ENCODE data around the gene SHH. TPM values are rescaled to one million over a fixed set of nuclear protein-coding genes. Genes with fewer than 3 reads are reported as not detected.

SHH gene
- total RNA-seq, 1 experiment from 2014 or later = not detected

GRCh38 chr7:155813125-155813524, 862 bp upstream of the SHH start:
- CTCF ChIA-PET = interaction anchor here (0.6 kb wide), 1 partner anchor 349 kb away, joined by 4 read pairs; no protein-coding TSS in a partner anchor
- Histone ChIP-seq H3K9me3 (ENCODE audit: low read depth, low read length, poor library complexity, severe bottlenecking) (no peaks in the 10 kb centered on the region), H3K36me3 (ENCODE audit: insufficient read depth, low read length, poor library complexity, severe bottlenecking) (no peaks in the 10 kb centered on the region), H3K4me3 (ENCODE audit: low read depth, low read length, poor library complexity, severe bottlenecking) (no peak overlapping the region), H3K4me1 (ENCODE audit: insufficient read depth, low read length, poor library complexity, severe bottlenecking) (no peaks in the 10 kb centered on the region), H3K27ac (ENCODE audit: low read depth, low read length, poor library complexity, severe bottlenecking) (no peak overlapping the region), H3K27me3 (replicated peaks; ENCODE audit: insufficient read depth, low read depth, low read length, poor library complexity) (peaks cover 81% of the 10 kb centered on the region)
- DNase-seq (ENCODE audit: low spot score) = no peak
- POLR2A ChIA-PET (ENCODE audit: low non-redundant PET) = no interaction called here
- intact Hi-C loops (cut with micrococcal nuclease; ENCODE audit: unreplicated experiment) = no loop called here
- no peak for TF ChIP-seq CTCF (conservative IDR thresholded peaks at IDR 0.05; ENCODE audit: low read depth, low read length)
- no peak for TF ChIP-seq EZH2 (IDR thresholded peaks at IDR 0.05; ENCODE audit: borderline replicate concordance, low read depth, low read length, poor library complexity, severe bottlenecking)
- BruUV-seq (replicated peaks) = no TSS peak

- POLR2A ChIA-PET (ENCODE audit: low non-redundant PET) = no interaction called here
- TF ChIP-seq CTCF (conservative IDR thresholded peaks at IDR 0.05; ENCODE audit: low read depth, low read length) = no peak
- TF ChIP-seq EZH2 (IDR thresholded peaks at IDR 0.05; ENCODE audit: borderline replicate concordance, low read depth, low read length, poor library complexity, severe bottlenecking) = no peak
- Histone ChIP-seq H3K27ac (ENCODE audit: low read depth, low read length, poor library complexity, severe bottlenecking) (no peak overlapping the region), H3K36me3 (ENCODE audit: insufficient read depth, low read length, poor library complexity, severe bottlenecking) (no peaks in the 10 kb centered on the region), H3K4me1 (ENCODE audit: insufficient read depth, low read length, poor library complexity, severe bottlenecking) (no peaks in the 10 kb centered on the region), H3K9me3 (ENCODE audit: low read depth, low read length, poor library complexity, severe bottlenecking) (no peaks in the 10 kb centered on the region), H3K27me3 (replicated peaks; ENCODE audit: insufficient read depth, low read depth, low read length, poor library complexity) (peaks cover 94% of the 10 kb centered on the region), H3K4me3 (ENCODE audit: low read depth, low read length, poor library complexity, severe bottlenecking) (no peak overlapping the region)
- DNase-seq (ENCODE audit: low spot score) = no peak
- intact Hi-C loops (cut with micrococcal nuclease; ENCODE audit: unreplicated experiment) = no loop called here
- BruUV-seq (replicated peaks) = no TSS peak
- CTCF ChIA-PET = no interaction called here
These were observed 736 bp downstream of the SHH start for GRCh38 chr7:155811560-155811894.

GRCh38 chr7:155810770-155811559, 1.3 kb downstream of the SHH start:
- intact Hi-C loops (cut with micrococcal nuclease; ENCODE audit: unreplicated experiment) = no loop called here
- Histone ChIP-seq H3K4me1 (ENCODE audit: insufficient read depth, low read length, poor library complexity, severe bottlenecking) (no peaks in the 10 kb centered on the region), H3K9me3 (ENCODE audit: low read depth, low read length, poor library complexity, severe bottlenecking) (no peaks in the 10 kb centered on the region), H3K27ac (ENCODE audit: low read depth, low read length, poor library complexity, severe bottlenecking) (no peak overlapping the region), H3K36me3 (ENCODE audit: insufficient read depth, low read length, poor library complexity, severe bottlenecking) (no peaks in the 10 kb centered on the region), H3K4me3 (ENCODE audit: low read depth, low read length, poor library complexity, severe bottlenecking) (no peak overlapping the region), H3K27me3 (replicated peaks; ENCODE audit: insufficient read depth, low read depth, low read length, poor library complexity) (peaks cover 92% of the 10 kb centered on the region)
- no TSS peak for BruUV-seq (replicated peaks)
- POLR2A ChIA-PET (ENCODE audit: low non-redundant PET) = no interaction called here
- CTCF ChIA-PET = no interaction called here
- TF ChIP-seq CTCF (conservative IDR thresholded peaks at IDR 0.05; ENCODE audit: low read depth, low read length) (no peak), EZH2 (IDR thresholded peaks at IDR 0.05; ENCODE audit: borderline replicate concordance, low read depth, low read length, poor library complexity, severe bottlenecking) (peak; percentile 37)
- DNase-seq (ENCODE audit: low spot score) = no peak
